HCT116 (cell line): ENCODE results near the gene HS6ST3.

Experiments used
- CEBPB ChIP-seq: IDR thresholded peaks from 2 replicates; pipeline ENCODE4 v1.6.1; 2012; ENCODE audit warnings: low read depth
- EGR1 ChIP-seq: IDR thresholded peaks from 2 replicates; pipeline ENCODE4 v1.6.1; 2012; ENCODE audit warnings: low read depth
- EZH2 ChIP-seq: fragments of 200-600 bp; sonication (generic); IDR thresholded peaks from 2 replicates; pipeline ENCODE4 v1.6.1; 2017; ENCODE audit warnings: antibody characterized with exemption, mixed run types
- SP1 ChIP-seq: IDR thresholded peaks from 2 replicates; pipeline ENCODE4 v1.6.1; 2012; ENCODE audit warnings: low read depth
- SRF ChIP-seq: IDR thresholded peaks from 2 replicates; pipeline ENCODE4 v1.6.1; 2012; ENCODE audit warnings: low read depth
- YY1 ChIP-seq: IDR thresholded peaks from 2 replicates; pipeline ENCODE4 v1.6.1; 2011; ENCODE audit warnings: low read length, low read depth, moderate library complexity, mild to moderate bottlenecking; ENCODE audit not compliant: insufficient replicate concordance; ENCODE audit errors: extremely low read depth
- TF ChIP-seq, protein P1 (sequence below), 3 experiments: fragments of 200-600 bp in 1 of 3; sonication (generic) in 1 of 3; IDR thresholded peaks in 2 of 3; conservative IDR thresholded peaks in 1 of 3; 2 replicates each; pipeline ENCODE4 v1.5.1; 2012 to 2017; ENCODE audit warnings: low read depth in 2 of 3, low read length in 2 of 3, antibody characterized with exemption in 1 of 3, borderline replicate concordance in 1 of 3, control low read depth in 1 of 3, mild to moderate bottlenecking in 1 of 3, mixed read lengths in 1 of 3, mixed run types in 1 of 3, moderate library complexity in 1 of 3; ENCODE audit not compliant: insufficient read depth in 1 of 3
- TF ChIP-seq, protein P2 (sequence below): IDR thresholded peaks from 2 replicates; pipeline ENCODE4 v1.6.1; 2012; ENCODE audit warnings: low read depth

DNA sequence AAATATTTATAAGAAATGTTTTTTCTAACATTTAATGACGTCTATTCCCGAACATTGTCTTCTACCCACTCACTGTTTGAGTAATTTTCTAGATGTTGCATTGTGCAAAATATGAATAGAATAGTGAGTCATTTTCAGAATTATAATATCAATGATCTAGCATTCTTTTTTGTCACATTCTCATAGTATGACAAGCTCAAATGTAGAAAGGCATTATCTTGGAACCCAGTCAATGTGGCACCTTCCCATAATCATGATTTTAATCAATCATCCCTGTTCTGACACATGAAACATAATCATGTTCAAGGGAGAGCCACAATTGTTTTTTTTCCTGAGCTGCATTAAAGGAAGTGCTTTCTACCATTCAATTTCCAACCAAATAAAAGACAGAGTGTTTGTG lies 638.6 kb downstream of the HS6ST3 start:
- TF ChIP-seq CEBPB, result no peak
- TF ChIP-seq, protein P1, sequence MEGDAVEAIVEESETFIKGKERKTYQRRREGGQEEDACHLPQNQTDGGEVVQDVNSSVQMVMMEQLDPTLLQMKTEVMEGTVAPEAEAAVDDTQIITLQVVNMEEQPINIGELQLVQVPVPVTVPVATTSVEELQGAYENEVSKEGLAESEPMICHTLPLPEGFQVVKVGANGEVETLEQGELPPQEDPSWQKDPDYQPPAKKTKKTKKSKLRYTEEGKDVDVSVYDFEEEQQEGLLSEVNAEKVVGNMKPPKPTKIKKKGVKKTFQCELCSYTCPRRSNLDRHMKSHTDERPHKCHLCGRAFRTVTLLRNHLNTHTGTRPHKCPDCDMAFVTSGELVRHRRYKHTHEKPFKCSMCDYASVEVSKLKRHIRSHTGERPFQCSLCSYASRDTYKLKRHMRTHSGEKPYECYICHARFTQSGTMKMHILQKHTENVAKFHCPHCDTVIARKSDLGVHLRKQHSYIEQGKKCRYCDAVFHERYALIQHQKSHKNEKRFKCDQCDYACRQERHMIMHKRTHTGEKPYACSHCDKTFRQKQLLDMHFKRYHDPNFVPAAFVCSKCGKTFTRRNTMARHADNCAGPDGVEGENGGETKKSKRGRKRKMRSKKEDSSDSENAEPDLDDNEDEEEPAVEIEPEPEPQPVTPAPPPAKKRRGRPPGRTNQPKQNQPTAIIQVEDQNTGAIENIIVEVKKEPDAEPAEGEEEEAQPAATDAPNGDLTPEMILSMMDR (IDR thresholded peaks at IDR 0.05 in 2 of 3, conservative IDR thresholded peaks at IDR 0.05 in 1 of 3; ENCODE audit: borderline replicate concordance in 1 of 3, insufficient read depth in 1 of 3, low read depth in 2 of 3, low read length in 2 of 3), result no peak
- TF ChIP-seq EZH2, result no peak
- no peak for TF ChIP-seq SP1
- TF ChIP-seq YY1, result no peak
- TF ChIP-seq, protein P2, sequence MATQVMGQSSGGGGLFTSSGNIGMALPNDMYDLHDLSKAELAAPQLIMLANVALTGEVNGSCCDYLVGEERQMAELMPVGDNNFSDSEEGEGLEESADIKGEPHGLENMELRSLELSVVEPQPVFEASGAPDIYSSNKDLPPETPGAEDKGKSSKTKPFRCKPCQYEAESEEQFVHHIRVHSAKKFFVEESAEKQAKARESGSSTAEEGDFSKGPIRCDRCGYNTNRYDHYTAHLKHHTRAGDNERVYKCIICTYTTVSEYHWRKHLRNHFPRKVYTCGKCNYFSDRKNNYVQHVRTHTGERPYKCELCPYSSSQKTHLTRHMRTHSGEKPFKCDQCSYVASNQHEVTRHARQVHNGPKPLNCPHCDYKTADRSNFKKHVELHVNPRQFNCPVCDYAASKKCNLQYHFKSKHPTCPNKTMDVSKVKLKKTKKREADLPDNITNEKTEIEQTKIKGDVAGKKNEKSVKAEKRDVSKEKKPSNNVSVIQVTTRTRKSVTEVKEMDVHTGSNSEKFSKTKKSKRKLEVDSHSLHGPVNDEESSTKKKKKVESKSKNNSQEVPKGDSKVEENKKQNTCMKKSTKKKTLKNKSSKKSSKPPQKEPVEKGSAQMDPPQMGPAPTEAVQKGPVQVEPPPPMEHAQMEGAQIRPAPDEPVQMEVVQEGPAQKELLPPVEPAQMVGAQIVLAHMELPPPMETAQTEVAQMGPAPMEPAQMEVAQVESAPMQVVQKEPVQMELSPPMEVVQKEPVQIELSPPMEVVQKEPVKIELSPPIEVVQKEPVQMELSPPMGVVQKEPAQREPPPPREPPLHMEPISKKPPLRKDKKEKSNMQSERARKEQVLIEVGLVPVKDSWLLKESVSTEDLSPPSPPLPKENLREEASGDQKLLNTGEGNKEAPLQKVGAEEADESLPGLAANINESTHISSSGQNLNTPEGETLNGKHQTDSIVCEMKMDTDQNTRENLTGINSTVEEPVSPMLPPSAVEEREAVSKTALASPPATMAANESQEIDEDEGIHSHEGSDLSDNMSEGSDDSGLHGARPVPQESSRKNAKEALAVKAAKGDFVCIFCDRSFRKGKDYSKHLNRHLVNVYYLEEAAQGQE, result no peak
- no peak for TF ChIP-seq SRF
- TF ChIP-seq EGR1, result no peak
